K562 (cell line): ENCODE results near the gene NAXE. TPM values are rescaled to one million over a fixed set of nuclear protein-coding genes. Genes with fewer than 3 reads are reported as not detected.

Source experiments
- BACH1 ChIP-seq: fragments of 200-800 bp; sonication (Bioruptor generic); IDR thresholded peaks from 2 replicates; pipeline ENCODE4 v1.6.1; 2016; ENCODE audit warnings: missing genetic modification characterization, missing compliant biosample characterization
- DNMT1 ChIP-seq: fragments of 450-650 bp; IDR thresholded peaks from 2 replicates; pipeline ENCODE4 v1.6.1; 2016; ENCODE audit warnings: antibody characterized with exemption, mild to moderate bottlenecking
- HBP1 ChIP-seq: fragments of 450-650 bp; formaldehyde crosslinking; IDR thresholded peaks from 2 replicates; pipeline ENCODE4 v1.4.0; 2022; ENCODE audit warnings: missing genetic modification characterization
- HMGN3 ChIP-seq: IDR thresholded peaks from 2 replicates; pipeline ENCODE4 v1.6.1; 2011; ENCODE audit warnings: borderline replicate concordance, low read depth, mild to moderate bottlenecking, mixed read lengths, low read length; ENCODE audit not compliant: insufficient read length; ENCODE audit errors: extremely low read depth
- HNRNPL ChIP-seq: fragments of 200-400 bp; formaldehyde crosslinking; IDR thresholded peaks from 2 replicates; pipeline ENCODE4 v1.6.1; 2017; ENCODE audit warnings: low read depth, mild to moderate bottlenecking, low read length
- KAT7 ChIP-seq: sonication (generic); formaldehyde crosslinking; IDR thresholded peaks from 2 replicates; pipeline ENCODE4 v1.8.0; 2022; ENCODE audit warnings: missing genetic modification reagents, mild to moderate bottlenecking, borderline replicate concordance
- KLF13 ChIP-seq: fragments of 450-650 bp; IDR thresholded peaks from 2 replicates; pipeline ENCODE4 v1.6.1; 2016; ENCODE audit warnings: missing genetic modification characterization, low read depth, mild to moderate bottlenecking, missing compliant biosample characterization, moderate library complexity, borderline replicate concordance
- MEIS2 ChIP-seq: fragments of 450-650 bp; IDR thresholded peaks from 2 replicates; pipeline ENCODE4 v1.6.1; 2014; ENCODE audit warnings: mild to moderate bottlenecking; ENCODE audit not compliant: partially characterized antibody
- NKRF ChIP-seq: fragments of 450-650 bp; IDR thresholded peaks from 2 replicates; pipeline ENCODE4 v1.6.1; 2016; ENCODE audit warnings: borderline replicate concordance
- POLR2AphosphoS5 ChIP-seq: IDR thresholded peaks from 2 replicates; pipeline ENCODE4 v1.6.1; 2011; ENCODE audit warnings: mild to moderate bottlenecking, low read depth, low read length, moderate library complexity; ENCODE audit not compliant: control insufficient read depth, insufficient read depth
- POLR2G ChIP-seq: fragments of 200-400 bp; formaldehyde crosslinking; IDR thresholded peaks from 2 replicates; pipeline ENCODE4 v1.6.1; 2017; ENCODE audit warnings: low read depth, mild to moderate bottlenecking, antibody characterized with exemption, low read length, moderate library complexity
- SIN3A ChIP-seq, 2 experiments: fragments of 150-350 bp in 1 of 2; IDR thresholded peaks; 2 replicates each; pipeline ENCODE4 v1.6.1; 2011 to 2016; ENCODE audit warnings: borderline replicate concordance in 2 of 2, low read depth in 2 of 2, low read length in 2 of 2, mild to moderate bottlenecking in 2 of 2, moderate library complexity in 2 of 2; ENCODE audit not compliant: control insufficient read depth in 1 of 2
- SUPT5H ChIP-seq: fragments of 450-650 bp; IDR thresholded peaks from 2 replicates; pipeline ENCODE4 v1.6.1; 2016
- TAF9B ChIP-seq: fragments of 450-650 bp; IDR thresholded peaks from 2 replicates; pipeline ENCODE4 v1.6.1; 2018; ENCODE audit warnings: mild to moderate bottlenecking; ENCODE audit not compliant: partially characterized antibody
- TCF7L2 ChIP-seq: fragments of 150-350 bp; IDR thresholded peaks from 2 replicates; pipeline ENCODE4 v1.6.1; 2016; ENCODE audit warnings: low read depth, mild to moderate bottlenecking, low read length, moderate library complexity
- ZFX ChIP-seq: sonication (generic); formaldehyde crosslinking; IDR thresholded peaks from 2 replicates; pipeline ENCODE4 v1.8.0; 2022; ENCODE audit warnings: mild to moderate bottlenecking, missing genetic modification reagents, moderate library complexity
- ZNF146 ChIP-seq: IDR thresholded peaks from one replicate; pipeline ENCODE4 v1.6.1; 2018; ENCODE audit warnings: missing compliant biosample characterization; ENCODE audit not compliant: unreplicated experiment
- polyA plus RNA-seq, 8 experiments: library from polyadenylated mRNA; depleted of rRNA in 4 of 8; stranded (reverse) in 5 of 8; unstranded in 3 of 8; fragments of >200 nt; fragmentation: Nextera tagmentation in 2 of 8; fragmentation: Illumina TruSeq in 1 of 8; extraction: Ambion mirVana in 2 of 8; extraction: Trizol in 1 of 8; gene quantifications; 2 replicates each; pipeline versions ENCODE4 v1.2.1 to v1.2.3, GENCODE V29; 2011 to 2014; ENCODE audit warnings: inconsistent platforms in 1 of 8, missing spikeins in 1 of 8
- total RNA-seq, 7 experiments: library from RNA; depleted of rRNA in 6 of 7; stranded (reverse); fragments of >200 nt in 6 of 7; fragmentation: Illumina TruSeq in 2 of 7; extraction: Trizol in 2 of 7; gene quantifications; 2 replicates each; pipeline versions ENCODE4 v1.2.1 to v1.2.3, GENCODE V29; 2011 to 2021; ENCODE audit warnings: low replicate concordance in 1 of 7
- TF ChIP-seq, protein P1 (sequence below): sonication (generic); formaldehyde crosslinking; IDR thresholded peaks from 2 replicates; pipeline ENCODE4 v1.4.0; 2020; ENCODE audit warnings: mild to moderate bottlenecking, missing genetic modification reagents
- TF ChIP-seq, protein P2 (sequence below), 2 experiments: fragments of 200-800 bp in 1 of 2; sonication (Bioruptor generic) in 1 of 2; sonication (generic) in 1 of 2; formaldehyde crosslinking in 1 of 2; IDR thresholded peaks in 1 of 2; conservative IDR thresholded peaks in 1 of 2; 2 replicates each; pipeline versions ENCODE4 v1.5.0 to v1.6.1; 2016 to 2020; ENCODE audit warnings: missing compliant biosample characterization in 1 of 2, missing genetic modification characterization in 1 of 2, missing genetic modification reagents in 1 of 2

Gene NAXE
- total and polyA plus RNA-seq, 9 of the 15 experiments (the other 6 are each of a cell fraction or from before 2014, with no cell fraction given): 27.3 to 137 (median 90.0) TPM

GRCh38 chr1:156591432-156592157, at the start of gene NAXE (continued):
- TF ChIP-seq ZNF146 (CRISPR knock-in tag) (no peak), HMGN3 (peak; percentile 72), HBP1 (CRISPR knock-in tag) (0 out of 2 replicates have a peak, but pooled peaks have one; percentile 41), ZFX (CRISPR knock-in tag) (peak; percentile 89), POLR2AphosphoS5 (peak; percentile 66; the same call in 1 of the 2 replicates), HNRNPL (0 out of 2 replicates have a peak, but pooled peaks have one; percentile 61), DNMT1 (no peak), SIN3A (IDR thresholded peaks at IDR 0.05; ENCODE audit: borderline replicate concordance in 2 of 2, control insufficient read depth in 1 of 2, low read depth in 2 of 2, low read length in 2 of 2) (peak; percentile 40 to 63; a peak in 1 of 4 replicates), MEIS2 (peak; percentile 49), TCF7L2 (no peak), NKRF (peak; percentile 68; the same call in 1 of the 2 replicates), BACH1 (tag) (no peak), SUPT5H (peak; percentile 87), KLF13 (tag) (0 out of 2 replicates have a peak, but pooled peaks have one; percentile 21), KAT7 (CRISPR knock-in tag) (peak; percentile 20; the same call in 1 of the 2 replicates), POLR2G (peak; percentile 95), TAF9B (peak; percentile 65)
- TF ChIP-seq, protein P1, sequence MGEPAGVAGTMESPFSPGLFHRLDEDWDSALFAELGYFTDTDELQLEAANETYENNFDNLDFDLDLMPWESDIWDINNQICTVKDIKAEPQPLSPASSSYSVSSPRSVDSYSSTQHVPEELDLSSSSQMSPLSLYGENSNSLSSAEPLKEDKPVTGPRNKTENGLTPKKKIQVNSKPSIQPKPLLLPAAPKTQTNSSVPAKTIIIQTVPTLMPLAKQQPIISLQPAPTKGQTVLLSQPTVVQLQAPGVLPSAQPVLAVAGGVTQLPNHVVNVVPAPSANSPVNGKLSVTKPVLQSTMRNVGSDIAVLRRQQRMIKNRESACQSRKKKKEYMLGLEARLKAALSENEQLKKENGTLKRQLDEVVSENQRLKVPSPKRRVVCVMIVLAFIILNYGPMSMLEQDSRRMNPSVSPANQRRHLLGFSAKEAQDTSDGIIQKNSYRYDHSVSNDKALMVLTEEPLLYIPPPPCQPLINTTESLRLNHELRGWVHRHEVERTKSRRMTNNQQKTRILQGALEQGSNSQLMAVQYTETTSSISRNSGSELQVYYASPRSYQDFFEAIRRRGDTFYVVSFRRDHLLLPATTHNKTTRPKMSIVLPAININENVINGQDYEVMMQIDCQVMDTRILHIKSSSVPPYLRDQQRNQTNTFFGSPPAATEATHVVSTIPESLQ (CRISPR knock-in tag): 0 out of 2 replicates have a peak, but pooled peaks have one; percentile 65
- TF ChIP-seq, protein P2, sequence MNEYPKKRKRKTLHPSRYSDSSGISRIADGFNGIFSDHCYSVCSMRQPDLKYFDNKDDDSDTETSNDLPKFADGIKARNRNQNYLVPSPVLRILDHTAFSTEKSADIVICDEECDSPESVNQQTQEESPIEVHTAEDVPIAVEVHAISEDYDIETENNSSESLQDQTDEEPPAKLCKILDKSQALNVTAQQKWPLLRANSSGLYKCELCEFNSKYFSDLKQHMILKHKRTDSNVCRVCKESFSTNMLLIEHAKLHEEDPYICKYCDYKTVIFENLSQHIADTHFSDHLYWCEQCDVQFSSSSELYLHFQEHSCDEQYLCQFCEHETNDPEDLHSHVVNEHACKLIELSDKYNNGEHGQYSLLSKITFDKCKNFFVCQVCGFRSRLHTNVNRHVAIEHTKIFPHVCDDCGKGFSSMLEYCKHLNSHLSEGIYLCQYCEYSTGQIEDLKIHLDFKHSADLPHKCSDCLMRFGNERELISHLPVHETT (CRISPR knock-in tag; conservative IDR thresholded peaks at IDR 0.05 in 1 of 2, IDR thresholded peaks at IDR 0.05 in 1 of 2): 0 out of 4 replicates have a peak, but pooled peaks of 1 of the 2 experiments have one; percentile 43
